NCI-H2029 (cell line): ENCODE results near the gene SLC25A34.

Source experiments
- DNase-seq: peaks from one replicate; lab custom pipeline; 2025; lab: John Stamatoyannopoulos, UW

Gene SLC25A34

GRCh38 chr1:15775706-15776105 lies 39.6 kb downstream of the SLC25A34 start:
- DNase-seq: no peak

- DNase-seq: no peak
Measured at GRCh38 chr1:15777909-15778707, 42.0 kb downstream of the SLC25A34 start.

- no peak for DNase-seq
Measured at GRCh38 chr1:15785683-15786082, 49.6 kb downstream of the SLC25A34 start.

- DNase-seq: no peak
Measured at GRCh38 chr1:15786581-15786980, 50.5 kb downstream of the SLC25A34 start.

GRCh38 chr1:15788624-15789301 lies 52.7 kb downstream of the SLC25A34 start:
- DNase-seq: no peak
